HCT116 (cell line): Measurements from ENCODE around the gene RGS6.

ENCODE experiments used
- CTCF ChIP-seq, 3 experiments: fragments of 200-600 bp in 1 of 3; sonication (generic) in 1 of 3; IDR thresholded peaks in 2 of 3; conservative IDR thresholded peaks in 1 of 3; 2 replicates each; pipeline ENCODE4 v1.5.1; 2012 to 2017; ENCODE audit warnings: low read depth in 2 of 3, low read length in 2 of 3, antibody characterized with exemption in 1 of 3, borderline replicate concordance in 1 of 3, control low read depth in 1 of 3, mild to moderate bottlenecking in 1 of 3, mixed read lengths in 1 of 3, mixed run types in 1 of 3, moderate library complexity in 1 of 3; ENCODE audit not compliant: insufficient read depth in 1 of 3
- EZH2phosphoT487 ChIP-seq: fragments of 200-600 bp; IDR thresholded peaks from 2 replicates; pipeline ENCODE4 v1.6.1; 2018; ENCODE audit warnings: antibody characterized with exemption, borderline replicate concordance
- POLR2A ChIP-seq: IDR thresholded peaks from 2 replicates; pipeline ENCODE4 v1.7.0; 2011; ENCODE audit warnings: borderline replicate concordance; ENCODE audit not compliant: insufficient read depth, insufficient read length; ENCODE audit errors: extremely low read depth
- RAD21 ChIP-seq: IDR thresholded peaks from 2 replicates; pipeline ENCODE4 v1.6.1; 2012; ENCODE audit warnings: low read depth, mild to moderate bottlenecking

GRCh38 chr14:72612041-72612440 is 679.8 kb downstream of the RGS6 start:
- TF ChIP-seq RAD21, result no peak
- no peak for TF ChIP-seq EZH2phosphoT487
- TF ChIP-seq POLR2A, result no peak
- TF ChIP-seq CTCF (IDR thresholded peaks at IDR 0.05 in 2 of 3, conservative IDR thresholded peaks at IDR 0.05 in 1 of 3; ENCODE audit: borderline replicate concordance in 1 of 3, insufficient read depth in 1 of 3, low read depth in 2 of 3, low read length in 2 of 3), result no peak
